Calu3 (cell line): ENCODE results near the gene ZFP3. TPM values are rescaled to one million over a fixed set of nuclear protein-coding genes. Genes with fewer than 3 reads are reported as not detected.

ENCODE experiments used
- BruUV-seq: library from RNA; stranded (reverse); fragments of 400-500 nt; replicated peaks from 2 replicates; lab custom pipeline; 2021; lab: Mats Ljungman, UMichigan
- CTCF ChIA-PET: fragments of 300-600 bp; sonication (Branson Sonifier 250); formaldehyde crosslinking; loops from one replicate; lab custom pipeline; 2022; ENCODE audit warnings: antibody characterized with exemption; lab: Charles Lee
- DNase-seq: peaks from one replicate; pipeline ENCODE4 v3.0.0; 2022
- H3K27ac Mint-ChIP-seq: one replicate; pipeline ENCODE4 v1.8.0; 2022; ENCODE audit warnings: mixed read lengths; ENCODE audit not compliant: unreplicated experiment
- H3K27me3 Mint-ChIP-seq: one replicate; pipeline ENCODE4 v1.8.0; 2022; ENCODE audit warnings: mixed read lengths; ENCODE audit not compliant: unreplicated experiment
- H3K36me3 Mint-ChIP-seq: one replicate; pipeline ENCODE4 v1.8.0; 2022; ENCODE audit warnings: mild to moderate bottlenecking, moderate library complexity, mixed read lengths; ENCODE audit not compliant: insufficient read depth, unreplicated experiment
- H3K4me1 Mint-ChIP-seq: one replicate; pipeline ENCODE4 v1.8.0; 2022; ENCODE audit warnings: mild to moderate bottlenecking, low read depth, mixed read lengths; ENCODE audit not compliant: unreplicated experiment
- H3K4me3 Mint-ChIP-seq: one replicate; pipeline ENCODE4 v1.8.0; 2022; ENCODE audit warnings: mild to moderate bottlenecking, low read depth, moderate library complexity, mixed read lengths; ENCODE audit not compliant: unreplicated experiment
- H3K9me3 Mint-ChIP-seq: one replicate; pipeline ENCODE4 v1.8.0; 2022; ENCODE audit warnings: low read depth, mixed read lengths; ENCODE audit not compliant: unreplicated experiment
- intact Hi-C: fragments of 100-400 bp; cut with micrococcal nuclease; formaldehyde crosslinking; loops from one replicate; pipeline ENCODE4 v1.10.0; 2022; ENCODE audit not compliant: unreplicated experiment
- total RNA-seq: library from RNA; stranded (reverse); gene quantifications from 2 replicates; pipeline ENCODE4 v1.2.3, GENCODE V29; 2022
- TF ChIP-seq, protein P1 (sequence below): fragments of 200-600 bp; IDR thresholded peaks from one replicate; pipeline ENCODE4 v1.8.0; 2022; ENCODE audit warnings: antibody characterized with exemption; ENCODE audit not compliant: unreplicated experiment

The ZFP3 gene
- total RNA-seq, 1 experiment from 2014 or later = not detected

DNA sequence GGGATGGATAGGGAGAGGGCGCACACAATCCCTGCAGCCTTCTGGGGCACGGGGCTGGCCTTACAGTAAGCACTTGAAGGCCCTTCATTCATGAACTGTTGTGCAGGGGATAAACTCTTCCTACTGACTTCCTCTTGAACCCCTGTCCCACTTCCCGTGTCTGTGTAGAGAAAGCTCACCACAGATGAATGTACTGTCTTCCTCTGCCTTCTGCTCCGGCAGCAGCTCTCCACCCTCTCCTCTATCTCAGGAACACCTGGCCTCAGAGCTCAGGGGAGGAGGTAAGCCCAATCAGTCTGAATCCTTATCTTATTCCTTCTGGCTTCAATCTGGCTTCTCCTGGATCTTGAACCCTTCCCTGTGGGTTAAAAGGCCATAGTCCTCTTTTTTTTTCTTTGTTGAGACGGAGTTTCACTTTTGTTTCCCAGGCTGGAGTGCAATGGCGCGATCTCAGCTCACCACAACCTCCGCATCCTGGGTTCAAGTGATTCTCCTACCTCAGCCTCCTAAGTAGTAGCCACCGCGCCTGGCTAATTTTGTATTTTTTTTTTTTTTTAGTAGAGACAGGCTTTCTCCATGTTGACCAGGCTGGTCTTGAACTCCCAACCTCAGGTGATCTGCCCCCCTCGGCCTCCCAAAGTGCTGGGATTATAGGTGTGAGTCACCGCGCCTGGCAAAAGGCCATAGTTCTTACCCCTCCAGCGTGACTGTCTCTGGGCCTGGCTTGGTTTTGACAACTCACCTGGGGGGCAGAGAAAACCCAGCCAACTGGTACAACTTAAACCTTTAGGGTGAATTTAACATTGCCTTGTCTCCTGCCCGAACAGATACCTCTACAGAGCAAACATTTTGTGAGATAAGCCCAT lies 35.9 kb upstream of the ZFP3 start:
- intact Hi-C loops = no loop called here
- Mint-ChIP-seq H3K4me3 (no peak overlapping the region), H3K9me3 (peaks cover 2% of the 10 kb centered on the region), H3K27ac (no peak overlapping the region), H3K27me3 (no peaks in the 10 kb centered on the region), H3K4me1 (no peaks in the 10 kb centered on the region), H3K36me3 (no peaks in the 10 kb centered on the region)
- DNase-seq = no peak
- CTCF ChIA-PET = interaction anchor here (0.7 kb wide), 1 partner anchor 86 kb away, joined by 4 read pairs; no protein-coding TSS in a partner anchor
- TF ChIP-seq, protein P1, sequence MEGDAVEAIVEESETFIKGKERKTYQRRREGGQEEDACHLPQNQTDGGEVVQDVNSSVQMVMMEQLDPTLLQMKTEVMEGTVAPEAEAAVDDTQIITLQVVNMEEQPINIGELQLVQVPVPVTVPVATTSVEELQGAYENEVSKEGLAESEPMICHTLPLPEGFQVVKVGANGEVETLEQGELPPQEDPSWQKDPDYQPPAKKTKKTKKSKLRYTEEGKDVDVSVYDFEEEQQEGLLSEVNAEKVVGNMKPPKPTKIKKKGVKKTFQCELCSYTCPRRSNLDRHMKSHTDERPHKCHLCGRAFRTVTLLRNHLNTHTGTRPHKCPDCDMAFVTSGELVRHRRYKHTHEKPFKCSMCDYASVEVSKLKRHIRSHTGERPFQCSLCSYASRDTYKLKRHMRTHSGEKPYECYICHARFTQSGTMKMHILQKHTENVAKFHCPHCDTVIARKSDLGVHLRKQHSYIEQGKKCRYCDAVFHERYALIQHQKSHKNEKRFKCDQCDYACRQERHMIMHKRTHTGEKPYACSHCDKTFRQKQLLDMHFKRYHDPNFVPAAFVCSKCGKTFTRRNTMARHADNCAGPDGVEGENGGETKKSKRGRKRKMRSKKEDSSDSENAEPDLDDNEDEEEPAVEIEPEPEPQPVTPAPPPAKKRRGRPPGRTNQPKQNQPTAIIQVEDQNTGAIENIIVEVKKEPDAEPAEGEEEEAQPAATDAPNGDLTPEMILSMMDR = no peak
- BruUV-seq = no TSS peak

DNA sequence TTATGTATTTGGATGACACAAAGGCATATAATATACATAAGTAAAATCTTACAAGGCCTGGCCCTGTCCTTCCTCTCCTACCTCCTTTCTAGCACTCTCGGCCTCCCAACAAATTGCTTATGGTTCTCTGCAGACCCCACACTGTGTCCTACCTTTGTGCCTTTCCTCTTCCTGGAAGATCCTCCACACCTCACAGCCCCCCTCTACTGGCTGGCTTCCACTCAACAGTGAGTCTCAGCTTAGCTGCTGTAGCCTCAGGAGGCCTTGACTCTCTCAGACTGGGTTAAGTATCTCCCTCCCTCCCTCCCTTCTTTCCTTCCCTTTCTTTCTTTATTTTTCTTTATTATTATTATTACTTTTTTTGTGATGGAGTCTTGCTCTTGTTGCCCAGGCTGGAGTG lies 34.7 kb upstream of the ZFP3 start:
- Mint-ChIP-seq H3K27ac (no peak overlapping the region), H3K9me3 (peaks cover 2% of the 10 kb centered on the region), H3K36me3 (no peaks in the 10 kb centered on the region), H3K27me3 (no peaks in the 10 kb centered on the region), H3K4me1 (no peaks in the 10 kb centered on the region), H3K4me3 (no peak overlapping the region)
- intact Hi-C loops = no loop called here
- CTCF ChIA-PET = no interaction called here
- BruUV-seq = no TSS peak
- no peak for DNase-seq
- TF ChIP-seq, protein P1 = no peak

DNA sequence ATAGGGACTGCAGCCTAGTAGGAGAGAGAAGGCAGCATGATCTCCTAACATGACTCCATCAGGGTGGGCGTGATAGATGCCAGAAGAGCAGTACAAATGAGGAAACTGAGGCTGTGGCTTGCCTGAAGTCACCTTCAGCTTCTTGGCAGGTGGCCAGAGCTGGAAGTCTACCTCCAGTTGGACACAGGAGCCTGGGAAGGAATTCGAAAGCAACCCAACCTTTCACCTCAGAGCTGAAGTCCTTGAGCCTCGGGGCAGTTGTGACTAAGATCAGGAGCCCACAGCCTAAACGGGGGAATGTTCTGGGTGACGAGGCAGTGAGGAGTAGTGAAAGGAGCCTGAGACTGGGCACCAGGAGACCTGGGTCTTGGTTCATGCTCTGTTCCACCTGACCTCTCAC lies 33.6 kb upstream of the ZFP3 start:
- no peaks in the 10 kb centered on the region for H3K36me3 Mint-ChIP-seq
- no TSS peak for BruUV-seq
- CTCF ChIA-PET = no interaction called here
- H3K27ac Mint-ChIP-seq = no peak overlapping the region
- H3K9me3 Mint-ChIP-seq = peaks cover 2% of the 10 kb centered on the region
- H3K4me1 Mint-ChIP-seq = no peaks in the 10 kb centered on the region
- TF ChIP-seq, protein P1 = no peak
- DNase-seq = no peak
- no peaks in the 10 kb centered on the region for H3K27me3 Mint-ChIP-seq
- intact Hi-C loops = no loop called here
- no peak overlapping the region for H3K4me3 Mint-ChIP-seq

DNA sequence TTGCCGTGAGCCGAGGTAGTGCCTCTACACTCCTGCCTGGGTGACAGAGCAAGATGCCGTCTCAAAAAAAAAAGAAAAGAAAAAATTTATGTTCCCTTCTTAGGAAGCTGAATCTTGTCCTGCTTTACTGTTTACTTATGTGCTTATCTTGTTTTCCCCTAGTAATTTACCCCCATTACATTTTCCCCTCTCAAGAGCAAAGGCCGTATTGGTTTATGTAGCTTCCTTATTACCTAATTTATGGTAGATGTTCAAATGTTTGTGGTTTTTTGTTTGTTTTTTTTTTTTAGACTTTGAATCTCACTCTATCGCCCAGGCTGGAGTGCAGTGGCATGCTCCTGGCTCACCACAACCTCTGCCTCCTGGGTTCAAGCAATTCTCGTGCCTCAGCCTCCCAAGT lies 32.8 kb upstream of the ZFP3 start:
- CTCF ChIA-PET = no interaction called here
- intact Hi-C loops = no loop called here
- BruUV-seq = no TSS peak
- Mint-ChIP-seq H3K4me1 (no peaks in the 10 kb centered on the region), H3K27me3 (no peaks in the 10 kb centered on the region), H3K4me3 (no peak overlapping the region), H3K36me3 (no peaks in the 10 kb centered on the region), H3K9me3 (peaks cover 2% of the 10 kb centered on the region), H3K27ac (no peak overlapping the region)
- TF ChIP-seq, protein P1 = no peak
- no peak for DNase-seq
